Measurements from ENCODE around the gene CFL1. TPM values are rescaled to one million over a fixed set of nuclear protein-coding genes. Genes with fewer than 3 reads are reported as not detected.

The CFL1 gene
- total and polyA plus RNA-seq, 7 experiments from 2014 or later = 403 to 2,314 (median 802) TPM

- ATAC-seq = no peak
- POLR2A ChIA-PET = interaction anchor here (0.6 to 1.1 kb wide), 4 partner anchors 15 to 356 kb away, joined by 3 read pairs; no protein-coding TSS in a partner anchor
- Mint-ChIP-seq H3K4me3 (peak overlapping the region in 1 of 10 donors; percentile 76), H3K4me1 (peaks cover 33 to 45% (median 42%) of the 10 kb centered on the region in 7 donors), H3K27ac (peak overlapping the region in 6 of 9 donors; percentile 17 to 81 (median 50)), H3K27me3 (no peaks in the 10 kb centered on the region), H3K36me3 (peaks cover 7 to 57% (median 37%) of the 10 kb centered on the region in 5 donors), H3K9me3 (peaks cover 0 to 11% (median 0%) of the 10 kb centered on the region in 11 donors)
- Histone ChIP-seq H3K36me3 (ENCODE audit: control insufficient read depth in 2 of 3, insufficient read depth in 3 of 3, low read length in 3 of 3) (peaks cover 27 to 66% (median 35%) of the 10 kb centered on the region in 3 experiments), H3K4me1 (ENCODE audit: control insufficient read depth in 2 of 2, insufficient read depth in 2 of 2, low read length in 2 of 2) (peaks cover 16 to 25% of the 10 kb centered on the region in 2 donors), H3K9me3 (ENCODE audit: control insufficient read depth in 2 of 3, low read length in 3 of 3) (peaks cover 0 to 8% (median 0%) of the 10 kb centered on the region in 3 experiments), H3K27me3 (ENCODE audit: control insufficient read depth in 2 of 2, insufficient read depth in 2 of 2, low read length in 2 of 2) (no peaks in the 10 kb centered on the region), H3K27ac (ENCODE audit: low read depth, low read length) (no peak overlapping the region), H3K4me3 (ENCODE audit: low read length) (no peak overlapping the region)
- no peak for DNase-seq
- CTCF ChIA-PET = interaction anchor here (1.2 kb wide), 1 partner anchor 30 kb away, joined by 4 read pairs; no protein-coding TSS in a partner anchor
- intact Hi-C loops (cut with micrococcal nuclease) = loop anchor here in 1 of 2 donors (10.0 kb wide), 1 partner anchor 309 kb away; no protein-coding TSS in a partner anchor
These were observed 4.6 kb downstream of the CFL1 start for GRCh38 chr11:65853246-65853979.

- H3K4me3 ChIP-seq (ENCODE audit: low read length) = no peak overlapping the region
- ChIA-PET CTCF (interaction anchor here (1.2 kb wide), 1 partner anchor 31 kb away, joined by 4 read pairs; no protein-coding TSS in a partner anchor), POLR2A (interaction anchor here (1.0 to 1.1 kb wide), 2 partner anchors 14 to 355 kb away, joined by 3 read pairs; no protein-coding TSS in a partner anchor)
- peaks cover 27 to 66% (median 35%) of the 10 kb centered on the region in 3 experiments for H3K36me3 ChIP-seq (ENCODE audit: control insufficient read depth in 2 of 3, insufficient read depth in 3 of 3, low read length in 3 of 3)
- H3K27ac Mint-ChIP-seq = peak overlapping the region in 1 of 9 donors; percentile 72
- peaks cover 33 to 43% (median 40%) of the 10 kb centered on the region in 7 donors for H3K4me1 Mint-ChIP-seq
- H3K27me3 ChIP-seq (ENCODE audit: control insufficient read depth in 2 of 2, insufficient read depth in 2 of 2, low read length in 2 of 2) = no peaks in the 10 kb centered on the region
- H3K27ac ChIP-seq (ENCODE audit: low read depth, low read length) = no peak overlapping the region
- DNase-seq = no peak
- H3K27me3 Mint-ChIP-seq = no peaks in the 10 kb centered on the region
- peaks cover 7 to 57% (median 37%) of the 10 kb centered on the region in 5 donors for H3K36me3 Mint-ChIP-seq
- ATAC-seq = no peak
- H3K4me3 Mint-ChIP-seq = no peak overlapping the region
- peaks cover 0 to 10% (median 0%) of the 10 kb centered on the region in 11 donors for H3K9me3 Mint-ChIP-seq
- H3K4me1 ChIP-seq (ENCODE audit: control insufficient read depth in 2 of 2, insufficient read depth in 2 of 2, low read length in 2 of 2) = peaks cover 15 to 25% of the 10 kb centered on the region in 2 donors
- intact Hi-C loops (cut with micrococcal nuclease) = loop anchor here in 1 of 2 donors (10.0 kb wide), 1 partner anchor 308 kb away; no protein-coding TSS in a partner anchor
- peaks cover 0 to 8% (median 0%) of the 10 kb centered on the region in 3 experiments for H3K9me3 ChIP-seq (ENCODE audit: control insufficient read depth in 2 of 3, low read length in 3 of 3)
These were observed 5.3 kb downstream of the CFL1 start for GRCh38 chr11:65852508-65853245.

GRCh38 chr11:65851811-65852507, 6.0 kb downstream of the CFL1 start:
- H3K9me3 Mint-ChIP-seq = peaks cover 0 to 10% (median 0%) of the 10 kb centered on the region in 11 donors

GRCh38 chr11:65851083-65851579, 6.8 kb downstream of the CFL1 start:
- H3K4me1 ChIP-seq (ENCODE audit: control insufficient read depth in 2 of 2, insufficient read depth in 2 of 2, low read length in 2 of 2) = peaks cover 9 to 21% of the 10 kb centered on the region in 2 donors
- H3K9me3 ChIP-seq (ENCODE audit: control insufficient read depth in 2 of 3, low read length in 3 of 3) = peaks cover 0 to 8% (median 0%) of the 10 kb centered on the region in 3 experiments
- H3K27ac ChIP-seq (ENCODE audit: low read depth, low read length) = no peak overlapping the region
- ATAC-seq (peak; percentile 47), DNase-seq (no peak)
- Mint-ChIP-seq H3K9me3 (peaks cover 0 to 6% (median 0%) of the 10 kb centered on the region in 11 donors), H3K27me3 (no peaks in the 10 kb centered on the region), H3K4me1 (peaks cover 25 to 35% (median 32%) of the 10 kb centered on the region in 7 donors), H3K27ac (no peak overlapping the region), H3K4me3 (no peak overlapping the region), H3K36me3 (peaks cover 7 to 49% (median 30%) of the 10 kb centered on the region in 5 donors)
- H3K27me3 ChIP-seq (ENCODE audit: control insufficient read depth in 2 of 2, insufficient read depth in 2 of 2, low read length in 2 of 2) = no peaks in the 10 kb centered on the region
- POLR2A ChIA-PET = interaction anchor here (0.5 to 1.0 kb wide), 2 partner anchors 40 to 537 kb away, joined by 3 to 5 read pairs; no protein-coding TSS in a partner anchor
- no peak overlapping the region for H3K4me3 ChIP-seq (ENCODE audit: low read length)
- peaks cover 27 to 54% (median 33%) of the 10 kb centered on the region in 3 experiments for H3K36me3 ChIP-seq (ENCODE audit: control insufficient read depth in 2 of 3, insufficient read depth in 3 of 3, low read length in 3 of 3)
- CTCF ChIA-PET = interaction anchor here (2.0 kb wide), 1 partner anchor 34 kb away, joined by 6 read pairs; no protein-coding TSS in a partner anchor
- intact Hi-C loops (cut with micrococcal nuclease) = loop anchor here in 1 of 2 donors (10.0 kb wide), 1 partner anchor 306 kb away; no protein-coding TSS in a partner anchor

More at GRCh38 chr11:65851811-65852507, 6.0 kb downstream of the CFL1 start:
- ATAC-seq = no peak
- H3K27ac ChIP-seq (ENCODE audit: low read depth, low read length) = no peak overlapping the region
- H3K27ac Mint-ChIP-seq = peak overlapping the region in 4 of 9 donors; percentile 50 to 72 (median 67)
- ChIA-PET CTCF (interaction anchor here (0.7 to 2.0 kb wide), 2 partner anchors 33 to 523 kb away, joined by 3 to 6 read pairs; no protein-coding TSS in a partner anchor), POLR2A (interaction anchor here (0.5 to 1.0 kb wide), 2 partner anchors 13 to 538 kb away, joined by 3 read pairs; no protein-coding TSS in a partner anchor)
- H3K4me1 Mint-ChIP-seq = peaks cover 33 to 43% (median 40%) of the 10 kb centered on the region in 7 donors
- H3K4me1 ChIP-seq (ENCODE audit: control insufficient read depth in 2 of 2, insufficient read depth in 2 of 2, low read length in 2 of 2) = peaks cover 15 to 25% of the 10 kb centered on the region in 2 donors
- DNase-seq = no peak
- no peaks in the 10 kb centered on the region for H3K27me3 Mint-ChIP-seq
- H3K36me3 ChIP-seq (ENCODE audit: control insufficient read depth in 2 of 3, insufficient read depth in 3 of 3, low read length in 3 of 3) = peaks cover 27 to 60% (median 35%) of the 10 kb centered on the region in 3 experiments
- no peaks in the 10 kb centered on the region for H3K27me3 ChIP-seq (ENCODE audit: control insufficient read depth in 2 of 2, insufficient read depth in 2 of 2, low read length in 2 of 2)
- peaks cover 0 to 8% (median 0%) of the 10 kb centered on the region in 3 experiments for H3K9me3 ChIP-seq (ENCODE audit: control insufficient read depth in 2 of 3, low read length in 3 of 3)
- peaks cover 7 to 57% (median 37%) of the 10 kb centered on the region in 5 donors for H3K36me3 Mint-ChIP-seq
- no peak overlapping the region for H3K4me3 Mint-ChIP-seq
- intact Hi-C loops (cut with micrococcal nuclease) = loop anchor here in 1 of 2 donors (10.0 kb wide), 1 partner anchor 307 kb away; no protein-coding TSS in a partner anchor
- no peak overlapping the region for H3K4me3 ChIP-seq (ENCODE audit: low read length)

GRCh38 chr11:65850217-65851082, 7.5 kb downstream of the CFL1 start:
- H3K27me3 Mint-ChIP-seq = no peaks in the 10 kb centered on the region
- DNase-seq (no peak), ATAC-seq (peak; percentile 18)
- POLR2A ChIA-PET = interaction anchor here (0.6 to 1.8 kb wide), 5 partner anchors 11 to 139 kb away, joined by 3 to 5 read pairs (median 5); partner anchors contain the start of gene SNX32
- no peak overlapping the region for H3K4me3 Mint-ChIP-seq
- Histone ChIP-seq H3K27me3 (ENCODE audit: control insufficient read depth in 2 of 2, insufficient read depth in 2 of 2, low read length in 2 of 2) (no peaks in the 10 kb centered on the region), H3K4me3 (ENCODE audit: low read length) (no peak overlapping the region), H3K36me3 (ENCODE audit: control insufficient read depth in 2 of 3, insufficient read depth in 3 of 3, low read length in 3 of 3) (peaks cover 24 to 48% (median 26%) of the 10 kb centered on the region in 3 experiments), H3K4me1 (ENCODE audit: control insufficient read depth in 2 of 2, insufficient read depth in 2 of 2, low read length in 2 of 2) (peaks cover 2 to 14% of the 10 kb centered on the region in 2 donors), H3K27ac (ENCODE audit: low read depth, low read length) (no peak overlapping the region), H3K9me3 (ENCODE audit: control insufficient read depth in 2 of 3, low read length in 3 of 3) (peaks cover 0 to 8% (median 0%) of the 10 kb centered on the region in 3 experiments)
- CTCF ChIA-PET = interaction anchor here (2.0 kb wide), 1 partner anchor 34 kb away, joined by 6 read pairs; no protein-coding TSS in a partner anchor
- intact Hi-C loops (cut with micrococcal nuclease) = loop anchor here in 1 of 2 donors (10.0 kb wide), 1 partner anchor 306 kb away; no protein-coding TSS in a partner anchor
- H3K9me3 Mint-ChIP-seq = peaks cover 0 to 6% (median 0%) of the 10 kb centered on the region in 11 donors
- peaks cover 19 to 28% (median 25%) of the 10 kb centered on the region in 7 donors for H3K4me1 Mint-ChIP-seq
- H3K27ac Mint-ChIP-seq = peak overlapping the region in 1 of 9 donors; percentile 23
- peaks cover 7 to 42% (median 26%) of the 10 kb centered on the region in 5 donors for H3K36me3 Mint-ChIP-seq
